ENCODE measurements around the gene NDUFAF8.
A peak's percentile ranks its signal among the peaks of the same experiment; 100 is the strongest.

NDUFAF8 gene, protein sequence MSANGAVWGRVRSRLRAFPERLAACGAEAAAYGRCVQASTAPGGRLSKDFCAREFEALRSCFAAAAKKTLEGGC

DNA sequence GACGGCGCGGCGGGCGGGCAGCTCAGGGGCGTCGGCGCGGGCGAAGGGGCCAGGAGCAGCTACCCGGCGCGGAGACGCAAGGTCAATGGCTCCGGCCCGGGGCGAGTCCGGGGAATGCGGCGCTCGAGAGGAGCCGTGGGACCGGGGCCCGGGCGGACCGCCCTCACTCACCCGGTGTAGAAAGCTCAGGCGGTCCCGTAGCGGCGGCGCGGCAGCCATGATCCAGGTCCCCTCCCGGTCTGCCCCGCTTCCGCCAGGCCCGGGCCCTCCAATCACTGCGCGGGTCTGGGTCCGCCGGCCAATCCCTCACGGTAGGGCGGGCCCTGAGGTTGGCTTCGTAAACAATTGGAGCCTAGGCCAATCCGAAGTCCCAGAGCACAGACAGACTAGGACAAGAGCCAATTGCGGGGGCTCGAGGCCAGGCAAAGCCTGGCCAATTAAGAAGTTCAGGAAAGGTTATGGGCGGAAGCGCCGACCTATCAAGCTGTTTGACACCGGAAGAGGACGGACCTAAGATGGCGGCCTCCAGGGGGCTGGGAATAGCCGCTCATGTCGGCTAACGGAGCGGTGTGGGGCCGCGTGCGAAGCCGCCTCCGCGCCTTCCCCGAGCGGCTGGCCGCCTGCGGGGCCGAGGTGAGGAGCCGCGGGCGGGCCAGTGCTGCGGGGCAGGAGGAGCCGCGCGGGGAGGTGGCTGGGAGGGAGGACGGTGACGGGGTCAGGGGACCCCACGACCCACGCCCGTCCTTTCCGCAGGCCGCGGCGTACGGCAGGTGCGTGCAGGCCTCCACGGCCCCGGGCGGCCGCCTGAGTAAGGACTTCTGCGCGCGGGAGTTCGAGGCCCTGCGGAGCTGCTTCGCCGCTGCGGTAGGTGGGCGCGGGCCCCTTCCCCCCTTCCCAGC is at the start of gene NDUFAF8, which contains the start of gene TEPSIN:
NDUFAF8 (plus strand) TSS at position 504 of the 899 bp plus-strand sequence; CDS start at position 550, 46 bp downstream.
TEPSIN (minus strand) TSS at position 241 of the 899 bp plus-strand sequence; CDS start at position 219, 22 bp downstream.
- DNase-seq (ENCODE audit: low read depth), result peak; percentile 93

GRCh38 chr17:81189670-81190530 is 49.2 kb upstream of the NDUFAF8 start:
- no peak for DNase-seq (ENCODE audit: low read depth)

- no peak for DNase-seq (ENCODE audit: low read depth)
Measured at GRCh38 chr17:81190591-81190990, 48.5 kb upstream of the NDUFAF8 start.

- DNase-seq (ENCODE audit: low read depth), result no peak
Measured at GRCh38 chr17:81191116-81191515, 48.0 kb upstream of the NDUFAF8 start.

DNA sequence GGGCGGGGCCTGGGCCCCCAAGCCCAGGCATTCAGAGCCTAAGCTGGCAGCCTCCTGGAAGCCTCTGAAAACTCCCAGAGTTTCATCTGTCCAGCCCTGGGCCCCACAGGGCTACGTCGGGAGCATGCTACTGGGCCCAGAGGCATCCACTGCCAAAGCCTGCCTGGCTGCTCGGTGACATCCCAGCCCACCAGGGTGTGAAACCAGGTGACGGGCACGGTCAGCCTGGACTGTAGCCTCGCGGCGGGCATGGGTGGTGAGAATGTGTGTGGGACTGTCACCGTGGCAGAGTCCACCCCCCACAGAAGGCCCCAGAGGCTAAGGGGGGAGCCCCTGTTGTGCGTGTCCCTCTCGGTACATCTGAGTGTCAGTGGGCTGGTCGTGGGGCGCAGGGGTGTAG is 47.5 kb upstream of the NDUFAF8 start:
- no peak for DNase-seq (ENCODE audit: low read depth)

DNA sequence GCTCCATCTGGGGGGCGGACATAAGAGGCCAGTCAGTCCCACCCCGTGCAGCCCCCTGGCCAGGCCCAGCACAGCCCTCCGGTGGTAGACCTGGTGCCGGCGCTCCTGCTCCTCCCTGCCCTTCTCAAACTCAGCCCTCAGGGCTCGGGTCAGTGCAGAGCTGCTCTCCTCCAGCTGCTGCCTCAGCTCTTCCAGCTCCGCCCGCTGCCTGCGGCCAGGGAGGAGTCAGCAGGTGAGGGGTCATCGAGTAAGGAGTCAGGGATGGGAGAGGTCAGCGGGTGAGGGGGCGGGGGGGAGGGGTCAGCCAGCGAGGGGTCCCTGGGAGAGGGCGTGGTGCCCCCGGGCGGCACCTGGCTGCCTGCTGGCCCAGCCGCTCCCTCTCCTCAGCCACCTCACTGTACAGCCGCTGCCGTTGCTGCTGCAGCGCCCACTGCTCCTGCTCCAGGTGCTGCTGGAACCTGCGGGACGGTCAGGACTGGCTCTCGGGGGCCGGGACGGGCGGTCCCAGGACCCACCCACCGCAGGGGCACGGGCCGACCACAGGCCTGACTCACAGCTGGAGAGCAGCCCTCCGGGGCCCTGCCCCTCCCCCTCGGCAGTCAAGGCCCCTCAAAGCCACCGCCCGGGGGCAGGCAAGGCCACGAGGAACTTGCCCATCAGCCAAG is 46.6 kb upstream of the NDUFAF8 start:
- no peak for DNase-seq (ENCODE audit: low read depth)

GRCh38 chr17:81193051-81193410 is 46.1 kb upstream of the NDUFAF8 start:
- no peak for DNase-seq (ENCODE audit: low read depth)

DNA sequence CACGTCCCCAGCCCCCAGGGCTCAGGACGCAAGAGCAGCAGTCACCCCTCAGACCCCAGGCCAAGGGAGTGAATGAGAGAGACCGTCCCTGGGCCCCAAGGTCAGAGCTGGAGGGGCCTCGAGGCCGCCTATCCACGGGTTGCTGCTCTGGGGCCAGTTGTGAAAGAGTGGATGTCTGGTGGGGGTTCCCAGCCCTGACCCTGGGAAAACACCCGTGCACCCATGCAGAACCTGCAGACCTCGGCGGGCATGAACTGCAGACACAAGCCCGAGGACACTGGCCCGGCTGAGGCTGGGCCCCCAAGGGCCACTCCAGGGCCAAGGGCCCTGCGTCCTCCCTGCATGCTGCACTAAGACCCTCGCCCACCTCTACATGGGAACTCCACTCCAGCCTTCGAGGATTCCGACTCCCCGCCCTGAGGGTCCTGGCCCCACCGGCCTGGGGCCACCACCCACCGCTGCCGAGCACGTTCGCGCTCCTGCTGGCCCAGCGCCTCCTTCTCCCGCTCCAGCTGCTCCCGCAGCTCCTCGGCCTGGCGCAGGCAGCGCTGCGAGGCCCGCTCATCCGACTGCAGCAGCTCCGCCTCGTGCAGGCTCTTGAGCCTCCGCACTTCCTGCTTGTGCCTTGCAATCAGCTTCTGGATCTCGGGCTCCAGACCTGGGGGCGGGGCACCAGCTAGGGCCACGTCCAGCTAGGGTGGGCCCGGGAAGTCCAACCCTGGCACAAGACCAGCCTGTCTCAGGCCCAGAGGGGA is 45.5 kb upstream of the NDUFAF8 start:
- no peak for DNase-seq (ENCODE audit: low read depth)

GRCh38 chr17:81194225-81194760 is 44.8 kb upstream of the NDUFAF8 start:
- DNase-seq (ENCODE audit: low read depth), result no peak

- DNase-seq (ENCODE audit: low read depth), result no peak
Measured at GRCh38 chr17:81194941-81195901, 43.9 kb upstream of the NDUFAF8 start.

DNA sequence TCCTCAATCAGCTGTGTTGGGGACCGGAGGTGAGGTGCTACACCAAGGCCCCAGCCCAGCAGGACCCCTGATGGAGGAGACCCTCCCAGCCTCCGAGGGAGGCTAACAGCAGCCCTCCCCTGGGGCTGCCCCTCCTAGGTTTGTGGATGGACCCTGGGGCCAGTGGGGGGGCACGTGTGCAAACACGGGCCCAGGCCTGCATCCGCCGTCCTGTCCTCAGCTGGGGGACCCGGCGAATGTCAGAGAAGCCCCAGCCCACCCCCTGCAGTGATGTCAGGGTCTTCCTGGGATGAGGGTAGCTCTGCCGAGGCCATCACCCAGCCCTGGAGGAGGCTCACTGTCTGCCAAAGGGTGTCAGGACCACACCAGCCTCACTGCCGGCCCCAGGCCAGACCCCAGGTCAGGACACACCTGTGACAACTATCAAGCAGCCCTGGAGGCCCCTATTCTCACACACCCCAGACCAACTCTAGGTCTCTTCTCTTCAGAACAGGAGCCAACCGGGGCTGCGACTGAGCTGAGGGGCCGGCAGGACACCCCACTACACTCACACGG is 43.1 kb upstream of the NDUFAF8 start:
- no peak for DNase-seq (ENCODE audit: low read depth)

- no peak for DNase-seq (ENCODE audit: low read depth)
Measured at GRCh38 chr17:81196505-81197408, 42.4 kb upstream of the NDUFAF8 start.

DNA sequence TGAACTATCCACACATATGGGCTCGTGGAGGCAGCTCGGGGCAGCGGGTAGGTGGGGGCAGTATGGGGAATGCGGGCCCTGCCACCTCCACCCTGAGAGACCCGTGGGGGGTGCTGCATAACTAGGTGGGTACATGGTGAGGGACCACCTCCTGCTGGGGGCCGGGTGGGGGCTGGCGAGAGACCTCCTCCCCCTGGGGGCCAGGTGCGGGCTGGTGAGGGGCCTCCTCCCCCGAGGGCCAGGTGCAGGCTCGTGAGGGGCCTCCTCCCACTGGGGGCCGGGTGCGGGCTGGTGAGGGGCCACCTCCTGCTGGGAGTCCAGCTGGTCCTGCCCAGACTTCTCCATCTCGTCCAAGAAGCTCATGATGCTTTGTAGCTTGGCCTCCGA is 41.7 kb upstream of the NDUFAF8 start:
- DNase-seq (ENCODE audit: low read depth), result no peak

- no peak for DNase-seq (ENCODE audit: low read depth)
Measured at GRCh38 chr17:81197831-81198490, 41.2 kb upstream of the NDUFAF8 start.

- DNase-seq (ENCODE audit: low read depth), result no peak
Measured at GRCh38 chr17:81198826-81199481, 40.2 kb upstream of the NDUFAF8 start.

DNA sequence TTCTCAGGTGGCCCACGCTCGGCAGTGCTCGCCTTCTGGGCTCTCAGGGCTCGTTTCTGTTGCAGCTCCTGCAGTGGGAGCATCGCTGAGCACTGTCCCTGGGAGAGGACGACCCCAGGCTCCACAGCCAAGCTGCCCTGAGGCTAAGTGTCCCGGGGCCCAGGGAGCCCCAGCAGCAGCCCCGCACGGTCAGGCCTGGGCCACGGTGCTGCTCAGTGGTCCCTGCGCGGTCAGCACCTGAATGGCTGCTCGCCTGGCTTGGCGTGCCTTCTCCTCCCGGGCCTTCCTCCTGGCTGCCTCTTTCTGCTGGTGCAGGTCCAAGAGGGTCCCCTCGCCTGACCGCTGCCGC is 39.7 kb upstream of the NDUFAF8 start:
- no peak for DNase-seq (ENCODE audit: low read depth)

GRCh38 chr17:81200201-81200600 is 38.9 kb upstream of the NDUFAF8 start:
- DNase-seq (ENCODE audit: low read depth), result no peak
